HG03025 (cell line): Measurements from ENCODE around the gene CHRNA1.
"Not testable (repeated sequence)": the region's sequence is repeated elsewhere in the genome, so short reads cannot be mapped to it uniquely, and the experiment has no call there.

ENCODE experiments used
- ATAC-seq: cut with Tn5 transposase; IDR thresholded peaks from one replicate; pipeline ENCODE4 v1.9.1; 2021; ENCODE audit warnings: mild to moderate bottlenecking, moderate library complexity; ENCODE audit not compliant: unreplicated experiment, low FRiP score

Gene CHRNA1

GRCh38 chr2:174722942-174723592, 41.2 kb downstream of the CHRNA1 start:
- no peak for ATAC-seq

GRCh38 chr2:174719016-174719415, 45.3 kb downstream of the CHRNA1 start:
- ATAC-seq: no peak

- no peak for ATAC-seq
Observed at GRCh38 chr2:174718591-174718990, 45.7 kb downstream of the CHRNA1 start.

GRCh38 chr2:174717916-174718315, 46.4 kb downstream of the CHRNA1 start:
- no peak for ATAC-seq

GRCh38 chr2:174717273-174717672, 47.0 kb downstream of the CHRNA1 start:
- ATAC-seq: no peak

- ATAC-seq: no peak
Observed at GRCh38 chr2:174716785-174717184, 47.5 kb downstream of the CHRNA1 start.

- ATAC-seq: no peak
Observed at GRCh38 chr2:174713686-174714085, 50.6 kb downstream of the CHRNA1 start.

- no peak for ATAC-seq
Observed at GRCh38 chr2:174711206-174711605, 53.1 kb downstream of the CHRNA1 start.

GRCh38 chr2:174709416-174710004, 54.8 kb downstream of the CHRNA1 start:
- ATAC-seq: not testable (repeated sequence)

GRCh38 chr2:174708713-174709112, 55.6 kb downstream of the CHRNA1 start:
- ATAC-seq: no peak

- no peak for ATAC-seq
Observed at GRCh38 chr2:174705321-174705720, 59.0 kb downstream of the CHRNA1 start.

GRCh38 chr2:174704642-174705041, 59.6 kb downstream of the CHRNA1 start:
- ATAC-seq: no peak

GRCh38 chr2:174704061-174704460, 60.2 kb downstream of the CHRNA1 start:
- ATAC-seq: no peak

- no peak for ATAC-seq
Observed at GRCh38 chr2:174703430-174703829, 60.8 kb downstream of the CHRNA1 start.

GRCh38 chr2:174702541-174702940, 61.7 kb downstream of the CHRNA1 start:
- no peak for ATAC-seq

- no peak for ATAC-seq
Observed at GRCh38 chr2:174699993-174700766, 64.1 kb downstream of the CHRNA1 start.
